Measurements from ENCODE around the gene FARP1.

DNA sequence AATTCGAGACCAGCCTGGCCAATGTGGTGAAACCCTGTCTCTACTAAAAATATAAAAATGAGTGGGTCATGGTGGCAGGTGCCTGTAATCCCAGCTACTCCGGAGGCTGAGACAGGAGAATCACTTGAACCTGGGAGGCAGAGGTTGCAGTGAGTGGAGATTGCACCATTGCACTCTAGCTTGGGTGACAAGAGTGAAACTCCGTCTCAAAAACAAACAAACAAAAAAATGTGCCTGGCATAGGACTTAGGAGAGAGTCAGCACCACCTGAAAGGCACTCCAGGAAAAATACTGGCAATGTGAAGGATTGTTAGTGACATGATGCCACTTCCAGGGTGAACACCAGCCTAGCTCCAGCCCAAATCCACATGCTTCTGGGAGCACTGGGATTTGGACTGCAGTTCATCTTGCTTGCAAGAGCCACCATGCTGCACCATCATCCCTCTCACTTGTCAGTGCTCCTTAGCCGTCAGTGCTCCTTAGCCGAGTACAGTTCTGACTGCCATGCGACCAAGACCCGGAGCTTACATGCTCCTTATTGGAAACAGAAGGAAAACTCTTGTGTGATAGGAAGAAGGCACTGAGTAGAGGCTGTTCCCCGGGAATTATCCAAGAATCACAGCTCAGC is 179.3 kb downstream of the FARP1 start:
- TF ChIP-seq POLR2A (IDR thresholded peaks at IDR 0.05) (no peak), POLR2AphosphoS5 (IDR thresholded peaks at IDR 0.05) (no peak), EP300 (IDR thresholded peaks at IDR 0.05) (no peak)
- TF ChIP-seq, protein P1, sequence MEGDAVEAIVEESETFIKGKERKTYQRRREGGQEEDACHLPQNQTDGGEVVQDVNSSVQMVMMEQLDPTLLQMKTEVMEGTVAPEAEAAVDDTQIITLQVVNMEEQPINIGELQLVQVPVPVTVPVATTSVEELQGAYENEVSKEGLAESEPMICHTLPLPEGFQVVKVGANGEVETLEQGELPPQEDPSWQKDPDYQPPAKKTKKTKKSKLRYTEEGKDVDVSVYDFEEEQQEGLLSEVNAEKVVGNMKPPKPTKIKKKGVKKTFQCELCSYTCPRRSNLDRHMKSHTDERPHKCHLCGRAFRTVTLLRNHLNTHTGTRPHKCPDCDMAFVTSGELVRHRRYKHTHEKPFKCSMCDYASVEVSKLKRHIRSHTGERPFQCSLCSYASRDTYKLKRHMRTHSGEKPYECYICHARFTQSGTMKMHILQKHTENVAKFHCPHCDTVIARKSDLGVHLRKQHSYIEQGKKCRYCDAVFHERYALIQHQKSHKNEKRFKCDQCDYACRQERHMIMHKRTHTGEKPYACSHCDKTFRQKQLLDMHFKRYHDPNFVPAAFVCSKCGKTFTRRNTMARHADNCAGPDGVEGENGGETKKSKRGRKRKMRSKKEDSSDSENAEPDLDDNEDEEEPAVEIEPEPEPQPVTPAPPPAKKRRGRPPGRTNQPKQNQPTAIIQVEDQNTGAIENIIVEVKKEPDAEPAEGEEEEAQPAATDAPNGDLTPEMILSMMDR (IDR thresholded peaks at IDR 0.05) = no peak
